CD4-positive, alpha-beta T cell treated with Interleukin-12 subunit alpha and Interleukin-12 subunit beta, for 1 hour (primary cell): Measurements from ENCODE around the gene KRTAP20-2.

Source experiments
- DNase-seq: peaks from one replicate; pipeline ENCODE4 v3.0.0-alpha.2; 2020

KRTAP20-2 gene

DNA sequence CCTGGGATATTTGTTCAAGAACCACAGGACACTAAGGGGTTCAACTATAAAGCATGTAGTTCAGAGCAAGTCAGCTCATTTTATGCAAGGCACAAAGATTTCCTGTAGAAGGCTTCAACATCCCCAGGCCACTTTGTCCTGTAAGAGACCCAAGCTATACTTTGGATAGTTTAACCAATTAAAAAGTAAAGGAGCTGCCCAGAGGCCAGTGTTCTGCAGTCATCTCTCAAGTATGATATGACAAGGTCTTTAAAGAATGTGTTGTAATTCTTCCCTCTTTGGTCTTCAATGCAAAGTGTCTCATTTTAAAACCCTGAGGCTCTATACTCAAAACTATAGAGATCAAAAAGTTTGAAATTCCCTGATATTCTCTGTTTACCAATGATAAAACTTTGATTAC is 41.7 kb downstream of the KRTAP20-2 start:
- DNase-seq, result no peak

DNA sequence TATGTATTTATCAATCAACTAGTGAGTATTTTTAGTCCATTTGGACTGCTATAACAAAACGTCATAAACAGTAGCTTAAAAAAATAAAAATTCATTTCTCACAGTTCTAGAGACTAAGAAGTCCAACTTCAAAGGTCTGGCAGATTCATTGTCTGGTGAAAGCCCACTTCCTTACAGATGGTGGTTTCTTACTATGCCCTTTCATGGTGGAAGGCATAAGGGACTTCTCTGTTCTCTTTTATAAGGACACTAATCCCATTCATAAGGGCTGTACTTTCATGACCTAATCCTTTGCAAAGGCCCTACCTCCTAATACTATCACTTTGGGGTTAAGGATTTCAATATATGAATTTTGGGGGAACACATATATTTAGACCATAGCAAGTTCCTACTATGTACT is 45.6 kb downstream of the KRTAP20-2 start:
- DNase-seq, result no peak

DNA sequence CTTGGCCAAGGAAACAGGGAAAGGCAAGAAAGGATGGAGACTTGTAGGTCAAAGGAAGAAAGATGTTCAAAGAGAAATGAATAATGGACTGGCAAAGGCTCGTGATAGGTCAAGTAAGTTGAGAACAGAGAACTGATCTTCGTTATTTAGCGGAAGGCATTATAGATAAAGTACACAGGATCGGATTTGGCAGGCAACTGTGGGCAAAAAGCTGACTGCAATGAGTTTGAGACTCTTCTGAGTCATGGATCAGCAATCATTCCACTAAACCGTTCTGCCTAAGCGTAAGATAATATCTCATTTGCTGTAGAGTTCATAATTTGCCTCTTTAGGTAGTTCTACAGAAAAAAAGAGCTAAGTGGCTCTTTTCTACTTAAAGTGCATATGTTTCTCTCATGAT is 49.5 kb downstream of the KRTAP20-2 start:
- no peak for DNase-seq
